Superior temporal gyrus (tissue), 1 donor: ENCODE results near the gene EPS8L3.
A peak's percentile ranks its signal among the peaks of the same experiment; 100 is the strongest.
"Not testable (repeated sequence)": the region's sequence is repeated elsewhere in the genome, so short reads cannot be mapped to it uniquely, and the experiment has no call there.

Experiments
- DNase-seq: peaks from one replicate; pipeline ENCODE4 v3.0.0-alpha.2; 2016; ENCODE audit errors: extremely low spot score

The EPS8L3 gene

DNA sequence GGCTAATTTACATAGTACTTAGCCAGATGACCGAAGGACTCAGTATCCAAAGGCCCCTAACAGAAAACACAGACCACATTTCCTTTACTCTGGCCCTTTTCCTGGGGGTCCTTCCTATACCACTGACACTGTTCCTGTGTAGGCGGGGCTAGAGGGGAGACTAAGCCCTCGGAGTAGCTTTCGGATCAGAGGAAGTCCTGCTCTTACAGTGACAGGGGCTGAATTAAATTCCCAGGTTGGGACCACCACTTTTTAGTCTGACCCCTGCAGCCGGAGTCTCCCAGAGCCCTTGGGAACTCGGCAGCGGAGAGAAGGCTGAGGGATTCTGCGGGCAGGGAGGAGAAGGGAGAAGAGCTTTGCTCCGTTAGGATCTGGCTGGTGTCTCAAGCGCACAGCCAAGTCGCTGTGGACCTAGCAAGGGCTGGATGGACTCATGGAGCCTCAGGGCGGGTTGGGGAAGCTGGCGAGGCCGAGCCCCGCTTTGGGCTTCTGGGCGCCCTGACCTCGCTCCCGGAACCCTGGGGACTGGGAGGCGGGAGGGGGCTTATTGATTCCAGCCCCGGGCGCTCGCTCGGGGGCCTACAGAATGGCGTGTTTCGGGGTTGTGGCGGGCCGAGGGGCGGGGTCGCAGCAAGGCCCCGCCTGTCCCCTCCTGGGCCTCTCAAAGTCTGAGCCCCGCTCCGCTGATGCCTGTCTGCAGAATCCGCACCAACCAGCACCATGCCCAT is 52.0 kb downstream of the EPS8L3 start, which contains the start of gene GSTM5:
TSS of gene GSTM5 (plus strand) at position 659 of the 728 bp plus-strand sequence. CDS start at position 721, 62 bp downstream.
- DNase-seq: peak; percentile 1

GRCh38 chr1:109709822-109710221 is 53.9 kb downstream of the EPS8L3 start:
- DNase-seq: not testable (repeated sequence)

- DNase-seq: not testable (repeated sequence)
Observed at GRCh38 chr1:109708949-109709348, 54.8 kb downstream of the EPS8L3 start.

GRCh38 chr1:109705411-109705810 is 58.3 kb downstream of the EPS8L3 start:
- DNase-seq: peak; percentile 1

DNA sequence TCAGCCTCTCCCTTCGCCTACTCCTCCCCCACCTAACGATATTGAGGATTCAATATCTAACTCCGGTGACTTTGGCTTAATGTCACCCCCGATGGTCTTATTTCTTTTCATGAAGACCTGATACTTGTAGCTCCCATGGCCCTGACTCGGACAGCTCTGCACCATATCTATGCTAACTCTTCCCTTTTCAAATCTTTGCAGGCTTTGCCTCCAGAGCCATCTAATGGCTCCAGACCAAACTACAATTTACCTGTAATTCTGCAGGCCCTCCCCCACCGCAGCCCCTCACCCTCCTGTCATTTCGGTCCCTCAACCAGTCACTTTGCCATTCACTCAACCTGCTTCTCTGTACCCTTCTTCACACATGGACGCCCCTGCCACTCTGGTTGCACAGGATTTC is 59.5 kb downstream of the EPS8L3 start:
- DNase-seq: peak; percentile 1

DNA sequence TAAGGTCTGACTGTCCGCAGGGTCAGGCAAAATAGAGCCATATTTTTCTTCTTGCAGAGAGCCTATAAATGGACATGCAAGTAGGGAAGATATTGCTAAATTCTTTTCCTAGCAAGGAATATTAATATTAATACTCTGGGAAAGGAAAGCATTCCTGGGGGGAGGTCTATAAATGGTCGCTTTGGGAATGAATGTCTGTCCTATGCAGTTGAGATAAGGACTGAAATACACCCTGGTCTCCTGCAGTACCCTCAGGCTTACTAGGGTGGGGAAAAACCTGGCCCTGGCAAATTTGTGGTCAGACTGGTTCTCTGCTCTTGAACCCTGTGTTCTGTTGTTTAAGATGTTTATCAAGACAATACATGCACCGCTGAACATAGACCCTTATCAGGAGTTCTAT is 60.8 kb downstream of the EPS8L3 start:
- not testable (repeated sequence) for DNase-seq
